ENCODE measurements around the gene SLC7A7.
"Not testable (repeated sequence)": the region's sequence is repeated elsewhere in the genome, so short reads cannot be mapped to it uniquely, and the experiment has no call there.

Gene SLC7A7

GRCh38 chr14:22726012-22726411 is 89.2 kb downstream of the SLC7A7 start:
- Histone ChIP-seq H3K9me3 (ENCODE audit: insufficient read depth, low read depth, low read length) (no peaks in the 10 kb centered on the region), H3K36me3 (ENCODE audit: insufficient read depth, low read length) (no peaks in the 10 kb centered on the region), H3K9me2 (replicated peaks; ENCODE audit: low read depth, low read length) (no peaks in the 10 kb centered on the region), H3K79me2 (ENCODE audit: insufficient read depth, low read length) (no peaks in the 10 kb centered on the region), H3K4me3 (ENCODE audit: low read length, poor library complexity, severe bottlenecking) (no peak overlapping the region), H3K27me3 (ENCODE audit: insufficient read depth, low read length, poor library complexity, severe bottlenecking) (peaks cover 5% of the 10 kb centered on the region), H3K4me2 (ENCODE audit: low read depth, low read length, poor library complexity, severe bottlenecking) (no peak overlapping the region), H2AFZ (ENCODE audit: low read length) (no peak overlapping the region), H3K9ac (ENCODE audit: low read depth, low read length, poor library complexity, severe bottlenecking) (no peak overlapping the region), H4K20me1 (ENCODE audit: insufficient read depth, low read length, poor library complexity, severe bottlenecking) (no peaks in the 10 kb centered on the region), H3F3A (ENCODE audit: low read depth) (no peaks in the 10 kb centered on the region), H3K4me1 (ENCODE audit: insufficient read depth, low read length, poor library complexity, severe bottlenecking) (no peaks in the 10 kb centered on the region)
- TF ChIP-seq CTCF (conservative IDR thresholded peaks at IDR 0.05; ENCODE audit: low read length) (no peak), EZH2phosphoT487 (IDR thresholded peaks at IDR 0.05; ENCODE audit: borderline replicate concordance) (no peak)

GRCh38 chr14:22725374-22725773 is 89.9 kb downstream of the SLC7A7 start:
- not testable (repeated sequence) for H3K4me2 ChIP-seq (ENCODE audit: low read depth, low read length, poor library complexity, severe bottlenecking); H3K4me1 ChIP-seq (ENCODE audit: insufficient read depth, low read length, poor library complexity, severe bottlenecking); H3F3A ChIP-seq (ENCODE audit: low read depth); H3K27me3 ChIP-seq (ENCODE audit: insufficient read depth, low read length, poor library complexity, severe bottlenecking); H3K9me3 ChIP-seq (ENCODE audit: insufficient read depth, low read depth, low read length); H3K9ac ChIP-seq (ENCODE audit: low read depth, low read length, poor library complexity, severe bottlenecking); H2AFZ ChIP-seq (ENCODE audit: low read length); H3K9me2 ChIP-seq (replicated peaks; ENCODE audit: low read depth, low read length); H3K36me3 ChIP-seq (ENCODE audit: insufficient read depth, low read length); H4K20me1 ChIP-seq (ENCODE audit: insufficient read depth, low read length, poor library complexity, severe bottlenecking); H3K4me3 ChIP-seq (ENCODE audit: low read length, poor library complexity, severe bottlenecking); H3K79me2 ChIP-seq (ENCODE audit: insufficient read depth, low read length)

- not testable (repeated sequence) for H3K9ac ChIP-seq (ENCODE audit: low read depth, low read length, poor library complexity, severe bottlenecking); H3F3A ChIP-seq (ENCODE audit: low read depth); H3K9me2 ChIP-seq (replicated peaks; ENCODE audit: low read depth, low read length); H2AFZ ChIP-seq (ENCODE audit: low read length); H3K4me2 ChIP-seq (ENCODE audit: low read depth, low read length, poor library complexity, severe bottlenecking); H4K20me1 ChIP-seq (ENCODE audit: insufficient read depth, low read length, poor library complexity, severe bottlenecking); H3K4me1 ChIP-seq (ENCODE audit: insufficient read depth, low read length, poor library complexity, severe bottlenecking); H3K9me3 ChIP-seq (ENCODE audit: insufficient read depth, low read depth, low read length); H3K27me3 ChIP-seq (ENCODE audit: insufficient read depth, low read length, poor library complexity, severe bottlenecking); H3K36me3 ChIP-seq (ENCODE audit: insufficient read depth, low read length); H3K79me2 ChIP-seq (ENCODE audit: insufficient read depth, low read length); H3K4me3 ChIP-seq (ENCODE audit: low read length, poor library complexity, severe bottlenecking)
These were observed 90.4 kb downstream of the SLC7A7 start for GRCh38 chr14:22724847-22725246.

- Histone ChIP-seq H3F3A (ENCODE audit: low read depth) (no peaks in the 10 kb centered on the region), H4K20me1 (ENCODE audit: insufficient read depth, low read length, poor library complexity, severe bottlenecking) (no peaks in the 10 kb centered on the region), H3K4me1 (ENCODE audit: insufficient read depth, low read length, poor library complexity, severe bottlenecking) (no peaks in the 10 kb centered on the region), H3K4me3 (ENCODE audit: low read length, poor library complexity, severe bottlenecking) (no peak overlapping the region), H2AFZ (ENCODE audit: low read length) (no peak overlapping the region), H3K36me3 (ENCODE audit: insufficient read depth, low read length) (no peaks in the 10 kb centered on the region), H3K9me3 (ENCODE audit: insufficient read depth, low read depth, low read length) (no peaks in the 10 kb centered on the region), H3K27me3 (ENCODE audit: insufficient read depth, low read length, poor library complexity, severe bottlenecking) (peaks cover 5% of the 10 kb centered on the region), H3K9ac (ENCODE audit: low read depth, low read length, poor library complexity, severe bottlenecking) (no peak overlapping the region), H3K4me2 (ENCODE audit: low read depth, low read length, poor library complexity, severe bottlenecking) (no peak overlapping the region), H3K9me2 (replicated peaks; ENCODE audit: low read depth, low read length) (no peaks in the 10 kb centered on the region), H3K79me2 (ENCODE audit: insufficient read depth, low read length) (no peaks in the 10 kb centered on the region)
- TF ChIP-seq CTCF (conservative IDR thresholded peaks at IDR 0.05; ENCODE audit: low read length) (no peak), EZH2phosphoT487 (IDR thresholded peaks at IDR 0.05; ENCODE audit: borderline replicate concordance) (no peak)
These were observed 91.4 kb downstream of the SLC7A7 start for GRCh38 chr14:22723815-22724214.

Measured in Loucy (cell line).